Jurkat, Clone E6-1 (cell line): ENCODE measurements around the gene L3MBTL4.
"Not testable (repeated sequence)": the region's sequence is repeated elsewhere in the genome, so short reads cannot be mapped to it uniquely, and the experiment has no call there.

Source experiments
- DNase-seq: peaks from one replicate; pipeline ENCODE4 v3.0.0-alpha.2; 2011; ENCODE audit warnings: low read depth, low spot score
- H3K4me3 ChIP-seq: 2 replicates; pipeline ENCODE4 v1.5.1; 2011; ENCODE audit warnings: mild to moderate bottlenecking, low read length, control low read depth, moderate library complexity

Gene L3MBTL4

GRCh38 chr18:6409933-6410332 lies 4.8 kb downstream of the L3MBTL4 start:
- H3K4me3 ChIP-seq = no peak overlapping the region
- DNase-seq = no peak

- H3K4me3 ChIP-seq, DNase-seq: not testable (repeated sequence)
Measured at GRCh38 chr18:6408543-6408942, 6.2 kb downstream of the L3MBTL4 start.

- H3K4me3 ChIP-seq = no peak overlapping the region
- DNase-seq = no peak
Measured at GRCh38 chr18:6406910-6407470, 7.7 kb downstream of the L3MBTL4 start.

- no peak for DNase-seq
Measured at GRCh38 chr18:6406075-6406909, 8.4 kb downstream of the L3MBTL4 start.

GRCh38 chr18:6405237-6406074 lies 9.3 kb downstream of the L3MBTL4 start:
- DNase-seq = no peak

More at GRCh38 chr18:6406075-6406909, 8.4 kb downstream of the L3MBTL4 start:
- H3K4me3 ChIP-seq = no peak overlapping the region

GRCh38 chr18:6404834-6405233 lies 9.9 kb downstream of the L3MBTL4 start:
- H3K4me3 ChIP-seq = no peak overlapping the region
- no peak for DNase-seq

More at GRCh38 chr18:6405237-6406074, 9.3 kb downstream of the L3MBTL4 start:
- H3K4me3 ChIP-seq = no peak overlapping the region

- H3K4me3 ChIP-seq = no peak overlapping the region
- DNase-seq = no peak
Measured at GRCh38 chr18:6401687-6402086, 13.0 kb downstream of the L3MBTL4 start.

GRCh38 chr18:6399776-6400175 lies 14.9 kb downstream of the L3MBTL4 start:
- no peak overlapping the region for H3K4me3 ChIP-seq
- no peak for DNase-seq

GRCh38 chr18:6397931-6398566 lies 16.7 kb downstream of the L3MBTL4 start:
- DNase-seq = no peak
- H3K4me3 ChIP-seq = no peak overlapping the region

- DNase-seq = no peak
- no peak overlapping the region for H3K4me3 ChIP-seq
Measured at GRCh38 chr18:6396847-6397246, 17.9 kb downstream of the L3MBTL4 start.

GRCh38 chr18:6396276-6396675 lies 18.4 kb downstream of the L3MBTL4 start:
- no peak for DNase-seq
- no peak overlapping the region for H3K4me3 ChIP-seq

GRCh38 chr18:6389005-6389404 lies 25.7 kb downstream of the L3MBTL4 start:
- H3K4me3 ChIP-seq = no peak overlapping the region

GRCh38 chr18:6382963-6383362 lies 31.7 kb downstream of the L3MBTL4 start:
- no peak overlapping the region for H3K4me3 ChIP-seq
- DNase-seq = no peak

More at GRCh38 chr18:6389005-6389404, 25.7 kb downstream of the L3MBTL4 start:
- no peak for DNase-seq

- not testable (repeated sequence) for DNase-seq, H3K4me3 ChIP-seq
Measured at GRCh38 chr18:6377473-6377872, 37.2 kb downstream of the L3MBTL4 start.

- DNase-seq = no peak
- H3K4me3 ChIP-seq = no peak overlapping the region
Measured at GRCh38 chr18:6376433-6377229, 38.1 kb downstream of the L3MBTL4 start.

GRCh38 chr18:6374935-6375529 lies 39.7 kb downstream of the L3MBTL4 start:
- no peak overlapping the region for H3K4me3 ChIP-seq
- no peak for DNase-seq

- H3K4me3 ChIP-seq = no peak overlapping the region
- no peak for DNase-seq
Measured at GRCh38 chr18:6374340-6374739, 40.4 kb downstream of the L3MBTL4 start.

- DNase-seq = no peak
- H3K4me3 ChIP-seq = no peak overlapping the region
Measured at GRCh38 chr18:6373187-6373586, 41.5 kb downstream of the L3MBTL4 start.
